Left lung (tissue), 10 donors: ENCODE results near the gene HSP90AA1. TPM values are rescaled to one million over a fixed set of nuclear protein-coding genes. Genes with fewer than 3 reads are reported as not detected.

Experiments
- ATAC-seq: fragments of 200-7000 bp; cut with Tn5 transposase; one replicate; pipeline ENCODE4 v1.9.1; 2020; ENCODE audit warnings: moderate library complexity
- DNase-seq, 4 donors: peaks; one replicate each; pipeline ENCODE4 v3.0.0-alpha.2; 2013 to 2020
- H3K27ac ChIP-seq, 2 donors: fragments of 200-600 bp; sonication (generic) in 1 of 2; one replicate each; pipeline versions ENCODE4 v1.5.0 to v1.8.0; 2020 to 2021
- H3K27me3 ChIP-seq, 2 donors: fragments of 200-600 bp; sonication (generic) in 1 of 2; one replicate each; pipeline versions ENCODE4 v1.5.0 to v1.8.0; 2020 to 2021
- H3K36me3 ChIP-seq, 2 donors: fragments of 200-600 bp; sonication (generic) in 1 of 2; one replicate each; pipeline versions ENCODE4 v1.5.0 to v1.8.0; 2020 to 2021
- H3K4me1 ChIP-seq, 2 donors: fragments of 200-600 bp; one replicate each; pipeline ENCODE4 v1.8.0; 2021
- H3K4me3 ChIP-seq, 2 donors: fragments of 200-600 bp; sonication (generic) in 1 of 2; one replicate each; pipeline versions ENCODE4 v1.5.0 to v1.8.0; 2020 to 2021; ENCODE audit warnings: mild to moderate bottlenecking in 1 of 2
- H3K9me3 ChIP-seq, 2 donors: fragments of 200-600 bp; sonication (generic) in 1 of 2; one replicate each; pipeline versions ENCODE4 v1.5.0 to v1.8.0; 2020 to 2021
- CTCF ChIP-seq, 2 donors: fragments of 200-600 bp; sonication (generic) in 1 of 2; IDR thresholded peaks; one replicate each; pipeline versions ENCODE4 v1.5.0 to v1.8.0; 2021; ENCODE audit warnings: antibody characterized with exemption in 2 of 2
- intact Hi-C, 2 donors: fragments of 100-400 bp; cut with DNase I; formaldehyde crosslinking; loops; one replicate each; pipeline versions ENCODE4 v1.11.2 to v1.14.2; 2022
- polyA plus RNA-seq, 6 donors: library from polyadenylated mRNA; unstranded; fragments of 120-200 nt; gene quantifications; one replicate each; pipeline ENCODE4 v1.2.1, GENCODE V29; 2013; ENCODE audit not compliant: insufficient read length in 6 of 6
- total RNA-seq, 2 donors: library from RNA; stranded (reverse); fragmentation: NEBNext Ultra II Directional; extraction: Animal tissue kit (Norgen Biotek cat#: 25700); gene quantifications; one replicate each; pipeline ENCODE4 v1.2.1, GENCODE V29; 2021
- donor health status: DM: no; HTN: yes; CAD: no.
- donor health status: DM: no; HTN: no; CAD: no.

The HSP90AA1 gene
- total and polyA plus RNA-seq, 8 donors: 515 to 760 (median 630) TPM

GRCh38 chr14:102040153-102040552, 46.7 kb downstream of the HSP90AA1 start:
- H3K4me3 ChIP-seq: no peak overlapping the region
- no peak overlapping the region for H3K27ac ChIP-seq
- H3K9me3 ChIP-seq: no peaks in the 10 kb centered on the region
- intact Hi-C loops: no loop called here
- no peak for TF ChIP-seq CTCF (IDR thresholded peaks at IDR 0.05)
- ATAC-seq (no peak), DNase-seq (no peak)
- no peaks in the 10 kb centered on the region for H3K4me1 ChIP-seq
- no peaks in the 10 kb centered on the region for H3K27me3 ChIP-seq
- H3K36me3 ChIP-seq: peaks cover 0 to 100% of the 10 kb centered on the region in 2 donors

GRCh38 chr14:102039157-102039556, 47.7 kb downstream of the HSP90AA1 start:
- Histone ChIP-seq H3K27ac (no peak overlapping the region), H3K27me3 (no peaks in the 10 kb centered on the region), H3K4me1 (no peaks in the 10 kb centered on the region), H3K9me3 (no peaks in the 10 kb centered on the region), H3K36me3 (peaks cover 0 to 100% of the 10 kb centered on the region in 2 donors), H3K4me3 (no peak overlapping the region)
- intact Hi-C loops: no loop called here
- no peak for ATAC-seq
- DNase-seq: no peak
- TF ChIP-seq CTCF (IDR thresholded peaks at IDR 0.05): no peak

- H3K9me3 ChIP-seq: no peaks in the 10 kb centered on the region
- H3K36me3 ChIP-seq: peaks cover 5 to 100% of the 10 kb centered on the region in 2 donors
- no peaks in the 10 kb centered on the region for H3K4me1 ChIP-seq
- no peaks in the 10 kb centered on the region for H3K27me3 ChIP-seq
- no peak overlapping the region for H3K4me3 ChIP-seq
- H3K27ac ChIP-seq: no peak overlapping the region
- intact Hi-C loops: loop anchor here in 1 of 2 donors (2.0 kb wide), 1 partner anchor 57 kb away; no protein-coding TSS in a partner anchor
- ATAC-seq: no peak
- no peak for TF ChIP-seq CTCF (IDR thresholded peaks at IDR 0.05)
- no peak for DNase-seq
Observed at GRCh38 chr14:102037686-102038085, 49.2 kb downstream of the HSP90AA1 start.

- ATAC-seq (no peak), DNase-seq (no peak)
- H3K9me3 ChIP-seq: no peaks in the 10 kb centered on the region
- no peaks in the 10 kb centered on the region for H3K27me3 ChIP-seq
- no peak for TF ChIP-seq CTCF (IDR thresholded peaks at IDR 0.05)
- no peaks in the 10 kb centered on the region for H3K4me1 ChIP-seq
- no peak overlapping the region for H3K27ac ChIP-seq
- H3K36me3 ChIP-seq: peaks cover 5 to 100% of the 10 kb centered on the region in 2 donors
- no peak overlapping the region for H3K4me3 ChIP-seq
- intact Hi-C loops: loop anchor here in 1 of 2 donors (2.0 kb wide), 1 partner anchor 55 kb away; no protein-coding TSS in a partner anchor
Observed at GRCh38 chr14:102035914-102036313, 50.9 kb downstream of the HSP90AA1 start.

- H3K4me1 ChIP-seq: no peaks in the 10 kb centered on the region
- intact Hi-C loops: no loop called here
- TF ChIP-seq CTCF (IDR thresholded peaks at IDR 0.05): no peak
- no peaks in the 10 kb centered on the region for H3K27me3 ChIP-seq
- H3K9me3 ChIP-seq: no peaks in the 10 kb centered on the region
- ATAC-seq (peak; percentile 86), DNase-seq (no peak)
- H3K4me3 ChIP-seq: no peak overlapping the region
- no peak overlapping the region for H3K27ac ChIP-seq
- H3K36me3 ChIP-seq: peaks cover 10 to 100% of the 10 kb centered on the region in 2 donors
Observed at GRCh38 chr14:102034301-102034700, 52.5 kb downstream of the HSP90AA1 start.
